Mammary epithelial cell (primary cell): ENCODE data around the gene PPP6R1.

Experiments
- EZH2 ChIP-seq: IDR thresholded peaks from 2 replicates; pipeline ENCODE4 v1.6.1; 2012; ENCODE audit warnings: low read length, inconsistent platforms, borderline replicate concordance
- TF ChIP-seq, protein P1 (sequence below), 2 donors: IDR thresholded peaks in 1 of 2; conservative IDR thresholded peaks in 1 of 2; 2 replicates each; pipeline ENCODE4 v1.5.1; 2011 to 2012; ENCODE audit warnings: inconsistent platforms in 2 of 2, low read length in 2 of 2, mild to moderate bottlenecking in 2 of 2, control low read depth in 1 of 2, low read depth in 1 of 2; ENCODE audit not compliant: insufficient read depth in 1 of 2; ENCODE audit errors: extremely low read depth in 1 of 2

DNA sequence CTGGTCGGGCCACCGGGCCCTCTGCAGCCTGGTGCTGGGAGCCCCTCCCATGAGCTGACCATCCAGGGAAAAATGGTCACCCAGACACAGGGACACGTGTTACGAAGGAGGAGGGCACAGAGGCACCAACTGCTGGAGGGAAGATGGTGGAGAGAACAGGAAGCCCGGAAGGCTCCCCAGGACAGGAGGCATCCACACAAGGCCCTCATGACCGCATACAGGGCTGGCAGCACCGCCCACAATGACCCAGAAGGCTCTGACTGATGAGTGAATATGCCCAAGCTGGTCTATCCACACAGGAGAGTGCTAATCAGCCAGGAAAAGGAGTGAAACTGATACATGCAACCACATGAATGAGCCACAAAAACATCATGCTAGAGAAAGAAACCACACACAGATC is 16.3 kb downstream of the PPP6R1 start:
- TF ChIP-seq, protein P1, sequence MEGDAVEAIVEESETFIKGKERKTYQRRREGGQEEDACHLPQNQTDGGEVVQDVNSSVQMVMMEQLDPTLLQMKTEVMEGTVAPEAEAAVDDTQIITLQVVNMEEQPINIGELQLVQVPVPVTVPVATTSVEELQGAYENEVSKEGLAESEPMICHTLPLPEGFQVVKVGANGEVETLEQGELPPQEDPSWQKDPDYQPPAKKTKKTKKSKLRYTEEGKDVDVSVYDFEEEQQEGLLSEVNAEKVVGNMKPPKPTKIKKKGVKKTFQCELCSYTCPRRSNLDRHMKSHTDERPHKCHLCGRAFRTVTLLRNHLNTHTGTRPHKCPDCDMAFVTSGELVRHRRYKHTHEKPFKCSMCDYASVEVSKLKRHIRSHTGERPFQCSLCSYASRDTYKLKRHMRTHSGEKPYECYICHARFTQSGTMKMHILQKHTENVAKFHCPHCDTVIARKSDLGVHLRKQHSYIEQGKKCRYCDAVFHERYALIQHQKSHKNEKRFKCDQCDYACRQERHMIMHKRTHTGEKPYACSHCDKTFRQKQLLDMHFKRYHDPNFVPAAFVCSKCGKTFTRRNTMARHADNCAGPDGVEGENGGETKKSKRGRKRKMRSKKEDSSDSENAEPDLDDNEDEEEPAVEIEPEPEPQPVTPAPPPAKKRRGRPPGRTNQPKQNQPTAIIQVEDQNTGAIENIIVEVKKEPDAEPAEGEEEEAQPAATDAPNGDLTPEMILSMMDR (conservative IDR thresholded peaks at IDR 0.05 in 1 of 2, IDR thresholded peaks at IDR 0.05 in 1 of 2; ENCODE audit: extremely low read depth in 1 of 2, insufficient read depth in 1 of 2, low read depth in 1 of 2, low read length in 2 of 2): no peak
- TF ChIP-seq EZH2: no peak
